Skeletal muscle tissue (tissue), 4 donors: ENCODE data around the gene SELENOF. TPM values are rescaled to one million over a fixed set of nuclear protein-coding genes. Genes with fewer than 3 reads are reported as not detected.

Experiments used
- H3K27ac ChIP-seq: one replicate; pipeline ENCODE4 v1.7.0; 2013; ENCODE audit warnings: mild to moderate bottlenecking, low read depth, low read length, inconsistent platforms
- H3K27me3 ChIP-seq, 3 donors: one replicate each; pipeline ENCODE4 v1.7.0; 2013; ENCODE audit warnings: low read length in 3 of 3; ENCODE audit not compliant: control insufficient read depth in 3 of 3, insufficient read depth in 3 of 3
- H3K36me3 ChIP-seq, 3 donors: one replicate each; pipeline ENCODE4 v1.7.0; 2013; ENCODE audit warnings: low read length in 3 of 3; ENCODE audit not compliant: control insufficient read depth in 3 of 3, insufficient read depth in 3 of 3
- H3K4me1 ChIP-seq, 3 donors: one replicate each; pipeline ENCODE4 v1.7.0; 2013; ENCODE audit warnings: low read length in 3 of 3, mild to moderate bottlenecking in 3 of 3; ENCODE audit not compliant: control insufficient read depth in 3 of 3, insufficient read depth in 3 of 3
- H3K4me3 ChIP-seq, 3 donors: one replicate each; pipeline ENCODE4 v1.7.0; 2013; ENCODE audit warnings: low read length in 3 of 3
- H3K9ac ChIP-seq, 3 donors: one replicate each; pipeline ENCODE4 v1.7.0; 2013; ENCODE audit warnings: low read length in 3 of 3, mild to moderate bottlenecking in 3 of 3, moderate library complexity in 2 of 3, low read depth in 1 of 3
- H3K9me3 ChIP-seq, 3 donors: one replicate each; pipeline ENCODE4 v1.7.0; 2013; ENCODE audit warnings: low read length in 3 of 3; ENCODE audit not compliant: control insufficient read depth in 3 of 3
- total RNA-seq: library from RNA; depleted of rRNA; stranded (reverse); fragments of >200 nt; gene quantifications from one replicate; pipeline ENCODE4 v1.2.3, GENCODE V29; 2014
- donor health status: Osteomylitis.

SELENOF gene
- total RNA-seq, 1 donor from 2014 or later: 101 TPM

GRCh38 chr1:86865973-86866637 lies 47.8 kb downstream of the SELENOF start:
- no peak overlapping the region for H3K27ac ChIP-seq
- H3K4me3 ChIP-seq: no peak overlapping the region
- H3K27me3 ChIP-seq: no peaks in the 10 kb centered on the region
- H3K9me3 ChIP-seq: no peaks in the 10 kb centered on the region
- H3K36me3 ChIP-seq: no peaks in the 10 kb centered on the region
- H3K4me1 ChIP-seq: no peaks in the 10 kb centered on the region
- H3K9ac ChIP-seq: no peak overlapping the region

GRCh38 chr1:86862920-86863319 lies 51.0 kb downstream of the SELENOF start:
- H3K9me3 ChIP-seq: no peaks in the 10 kb centered on the region
- H3K4me3 ChIP-seq: no peak overlapping the region
- H3K36me3 ChIP-seq: no peaks in the 10 kb centered on the region
- no peaks in the 10 kb centered on the region for H3K4me1 ChIP-seq
- H3K27me3 ChIP-seq: no peaks in the 10 kb centered on the region
- H3K27ac ChIP-seq: no peak overlapping the region
- H3K9ac ChIP-seq: no peak overlapping the region

GRCh38 chr1:86861424-86861823 lies 52.5 kb downstream of the SELENOF start:
- Histone ChIP-seq H3K27ac (no peak overlapping the region), H3K36me3 (no peaks in the 10 kb centered on the region), H3K9me3 (no peaks in the 10 kb centered on the region)

GRCh38 chr1:86860424-86860823 lies 53.5 kb downstream of the SELENOF start:
- H3K36me3 ChIP-seq: no peaks in the 10 kb centered on the region
- no peaks in the 10 kb centered on the region for H3K27me3 ChIP-seq
- H3K9ac ChIP-seq: no peak overlapping the region
- no peak overlapping the region for H3K4me3 ChIP-seq
- no peak overlapping the region for H3K27ac ChIP-seq
- no peaks in the 10 kb centered on the region for H3K9me3 ChIP-seq
- no peaks in the 10 kb centered on the region for H3K4me1 ChIP-seq

More at GRCh38 chr1:86861424-86861823, 52.5 kb downstream of the SELENOF start:
- H3K27me3 ChIP-seq: no peaks in the 10 kb centered on the region
- no peaks in the 10 kb centered on the region for H3K4me1 ChIP-seq
- H3K9ac ChIP-seq: no peak overlapping the region
- no peak overlapping the region for H3K4me3 ChIP-seq

GRCh38 chr1:86860020-86860419 lies 53.9 kb downstream of the SELENOF start:
- no peak overlapping the region for H3K9ac ChIP-seq
- no peaks in the 10 kb centered on the region for H3K36me3 ChIP-seq
- no peaks in the 10 kb centered on the region for H3K9me3 ChIP-seq
- no peaks in the 10 kb centered on the region for H3K27me3 ChIP-seq
- H3K27ac ChIP-seq: no peak overlapping the region
- no peaks in the 10 kb centered on the region for H3K4me1 ChIP-seq
- no peak overlapping the region for H3K4me3 ChIP-seq

- Histone ChIP-seq H3K27ac (no peak overlapping the region), H3K4me3 (no peak overlapping the region), H3K27me3 (no peaks in the 10 kb centered on the region), H3K36me3 (no peaks in the 10 kb centered on the region), H3K9me3 (no peaks in the 10 kb centered on the region), H3K9ac (no peak overlapping the region), H3K4me1 (no peaks in the 10 kb centered on the region)
These were observed 55.2 kb downstream of the SELENOF start for GRCh38 chr1:86858524-86859261.

- Histone ChIP-seq H3K36me3 (no peaks in the 10 kb centered on the region), H3K9ac (no peak overlapping the region), H3K27me3 (no peaks in the 10 kb centered on the region), H3K27ac (no peak overlapping the region), H3K4me1 (no peaks in the 10 kb centered on the region), H3K4me3 (no peak overlapping the region), H3K9me3 (no peaks in the 10 kb centered on the region)
These were observed 57.7 kb downstream of the SELENOF start for GRCh38 chr1:86856196-86856595.

- Histone ChIP-seq H3K27me3 (no peaks in the 10 kb centered on the region), H3K4me1 (no peaks in the 10 kb centered on the region), H3K36me3 (no peaks in the 10 kb centered on the region), H3K9ac (no peak overlapping the region), H3K4me3 (no peak overlapping the region), H3K9me3 (no peaks in the 10 kb centered on the region), H3K27ac (no peak overlapping the region)
These were observed 59.6 kb downstream of the SELENOF start for GRCh38 chr1:86854352-86854751.

- H3K4me1 ChIP-seq: no peaks in the 10 kb centered on the region
- H3K4me3 ChIP-seq: no peak overlapping the region
- no peaks in the 10 kb centered on the region for H3K27me3 ChIP-seq
- no peaks in the 10 kb centered on the region for H3K9me3 ChIP-seq
- no peak overlapping the region for H3K9ac ChIP-seq
- H3K36me3 ChIP-seq: no peaks in the 10 kb centered on the region
- H3K27ac ChIP-seq: no peak overlapping the region
These were observed 61.0 kb downstream of the SELENOF start for GRCh38 chr1:86852782-86853408.

GRCh38 chr1:86852289-86852688 lies 61.6 kb downstream of the SELENOF start:
- Histone ChIP-seq H3K9me3 (no peaks in the 10 kb centered on the region), H3K27ac (no peak overlapping the region)

More at GRCh38 chr1:86852289-86852688, 61.6 kb downstream of the SELENOF start:
- Histone ChIP-seq H3K4me3 (no peak overlapping the region), H3K9ac (no peak overlapping the region), H3K4me1 (no peaks in the 10 kb centered on the region), H3K27me3 (no peaks in the 10 kb centered on the region), H3K36me3 (no peaks in the 10 kb centered on the region)
